Duodenal mucosa (tissue), 2 donors: ENCODE results near the gene TIGD2.

ENCODE experiments used
- H3K27ac ChIP-seq: one replicate; pipeline ENCODE4 v1.7.0; 2013; ENCODE audit warnings: low read depth, low read length
- H3K27me3 ChIP-seq, 2 donors: one replicate each; pipeline ENCODE4 v1.7.0; 2013; ENCODE audit warnings: low read length in 2 of 2, control low read depth in 1 of 2; ENCODE audit not compliant: insufficient read depth in 2 of 2, control insufficient read depth in 1 of 2
- H3K36me3 ChIP-seq, 2 donors: one replicate each; pipeline ENCODE4 v1.7.0; 2013; ENCODE audit warnings: low read length in 2 of 2, control low read depth in 1 of 2; ENCODE audit not compliant: insufficient read depth in 2 of 2, control insufficient read depth in 1 of 2
- H3K4me1 ChIP-seq, 2 donors: one replicate each; pipeline ENCODE4 v1.7.0; 2013; ENCODE audit warnings: low read length in 2 of 2, control low read depth in 1 of 2; ENCODE audit not compliant: insufficient read depth in 2 of 2, control insufficient read depth in 1 of 2
- H3K4me3 ChIP-seq, 2 donors: one replicate each; pipeline ENCODE4 v1.7.0; 2013; ENCODE audit warnings: low read length in 2 of 2, low read depth in 1 of 2
- H3K9ac ChIP-seq, 2 donors: one replicate each; pipeline ENCODE4 v1.7.0; 2013; ENCODE audit warnings: low read length in 2 of 2, low read depth in 1 of 2
- H3K9me3 ChIP-seq, 2 donors: one replicate each; pipeline ENCODE4 v1.7.0; 2013; ENCODE audit warnings: low read length in 2 of 2, control low read depth in 1 of 2; ENCODE audit not compliant: control insufficient read depth in 1 of 2

Gene TIGD2

GRCh38 chr4:89158884-89159503 is 47.7 kb downstream of the TIGD2 start:
- Histone ChIP-seq H3K4me3 (no peak overlapping the region), H3K4me1 (no peaks in the 10 kb centered on the region), H3K9me3 (no peaks in the 10 kb centered on the region), H3K27ac (no peak overlapping the region), H3K9ac (no peak overlapping the region), H3K36me3 (no peaks in the 10 kb centered on the region), H3K27me3 (no peaks in the 10 kb centered on the region)

DNA sequence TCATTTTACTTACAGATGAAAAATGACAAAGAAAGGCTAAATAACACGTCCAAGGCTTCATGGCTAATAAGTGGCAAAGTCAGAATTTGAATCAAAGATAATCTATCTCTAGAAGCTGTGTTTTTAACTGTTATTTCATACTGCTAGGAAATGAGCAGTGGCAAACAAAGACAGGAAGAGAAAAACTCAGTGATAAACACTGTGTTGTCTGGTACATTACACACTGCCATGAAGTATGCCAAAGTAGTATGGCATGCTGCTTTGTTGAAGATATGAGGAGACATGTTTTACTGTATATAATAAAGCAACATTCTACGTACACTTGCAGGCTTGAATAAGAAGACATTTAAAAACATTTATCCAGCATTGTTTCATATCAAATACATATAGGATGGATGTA is 49.5 kb downstream of the TIGD2 start:
- Histone ChIP-seq H3K27me3 (no peaks in the 10 kb centered on the region), H3K36me3 (no peaks in the 10 kb centered on the region), H3K4me1 (no peaks in the 10 kb centered on the region), H3K9me3 (no peaks in the 10 kb centered on the region), H3K4me3 (no peak overlapping the region), H3K27ac (no peak overlapping the region), H3K9ac (no peak overlapping the region)

DNA sequence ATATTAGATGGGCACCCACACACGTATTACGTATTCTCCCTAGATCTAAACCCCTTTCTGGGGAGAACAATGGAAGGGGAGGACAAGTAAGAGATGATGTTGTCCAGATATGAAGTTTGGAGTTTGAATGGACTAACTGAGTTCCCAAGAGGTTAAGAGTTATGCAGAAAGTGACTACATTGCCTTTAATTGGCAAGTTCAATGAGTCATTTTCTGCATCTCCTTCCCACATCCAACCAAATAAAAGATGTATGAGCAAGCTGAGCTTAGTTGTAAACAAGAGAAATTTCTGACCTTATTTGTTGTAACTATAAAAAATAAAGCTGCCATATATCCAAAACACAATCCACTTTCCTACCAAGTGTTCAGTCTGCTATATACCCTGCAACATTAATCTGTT is 50.5 kb downstream of the TIGD2 start:
- no peak overlapping the region for H3K27ac ChIP-seq
- no peaks in the 10 kb centered on the region for H3K9me3 ChIP-seq
- no peak overlapping the region for H3K4me3 ChIP-seq
- H3K27me3 ChIP-seq: no peaks in the 10 kb centered on the region
- no peaks in the 10 kb centered on the region for H3K36me3 ChIP-seq
- H3K4me1 ChIP-seq: no peaks in the 10 kb centered on the region
- H3K9ac ChIP-seq: no peak overlapping the region

DNA sequence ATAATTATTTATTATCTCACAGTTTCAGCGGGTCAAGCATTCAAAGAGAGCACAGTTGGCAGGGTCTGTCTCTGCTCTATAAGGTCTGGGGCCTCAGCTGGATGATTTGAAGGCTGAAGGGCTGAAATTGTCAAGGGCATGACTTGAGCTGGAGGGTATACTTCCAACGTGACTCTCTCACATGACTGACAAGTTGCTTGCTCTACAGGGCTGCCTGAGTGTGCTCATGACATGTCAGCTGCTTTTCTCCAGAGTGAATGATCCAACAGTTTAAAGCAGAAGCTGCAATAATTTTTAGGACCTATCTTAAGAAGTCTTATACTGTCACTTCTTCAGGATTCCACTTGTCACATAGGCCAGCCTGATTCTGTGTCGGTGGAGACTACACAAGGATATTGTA is 51.2 kb downstream of the TIGD2 start:
- Histone ChIP-seq H3K4me1 (no peaks in the 10 kb centered on the region), H3K9me3 (no peaks in the 10 kb centered on the region), H3K9ac (no peak overlapping the region), H3K36me3 (no peaks in the 10 kb centered on the region), H3K4me3 (no peak overlapping the region), H3K27ac (no peak overlapping the region), H3K27me3 (no peaks in the 10 kb centered on the region)

- Histone ChIP-seq H3K9me3 (no peaks in the 10 kb centered on the region), H3K36me3 (no peaks in the 10 kb centered on the region), H3K9ac (no peak overlapping the region), H3K27ac (no peak overlapping the region), H3K4me3 (no peak overlapping the region), H3K4me1 (no peaks in the 10 kb centered on the region), H3K27me3 (no peaks in the 10 kb centered on the region)
Observed at GRCh38 chr4:89162987-89163386, 51.7 kb downstream of the TIGD2 start.

DNA sequence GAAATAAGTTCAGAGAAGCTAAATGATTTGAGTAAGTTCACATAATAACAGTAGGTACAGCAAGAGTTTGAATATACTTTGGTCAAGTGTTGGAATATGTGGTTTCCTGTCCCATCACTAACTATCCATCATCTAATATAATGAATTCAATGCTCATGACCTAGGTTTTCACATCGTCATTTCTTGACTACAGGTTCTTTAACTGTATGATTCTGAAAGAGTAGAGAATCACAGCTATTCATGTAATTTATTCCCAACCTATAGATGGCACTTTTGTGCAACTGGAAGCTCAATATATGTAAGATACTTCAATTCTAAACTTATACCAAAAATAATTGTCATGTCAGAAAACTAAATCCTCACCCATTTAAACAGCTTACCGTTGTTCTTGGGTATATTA is 53.1 kb downstream of the TIGD2 start:
- no peak overlapping the region for H3K27ac ChIP-seq
- H3K27me3 ChIP-seq: no peaks in the 10 kb centered on the region
- H3K36me3 ChIP-seq: no peaks in the 10 kb centered on the region
- H3K9ac ChIP-seq: no peak overlapping the region
- H3K4me1 ChIP-seq: no peaks in the 10 kb centered on the region
- H3K9me3 ChIP-seq: no peaks in the 10 kb centered on the region
- H3K4me3 ChIP-seq: no peak overlapping the region
